ENCODE data around the gene CYP4B1.
"Not testable (repeated sequence)": the region's sequence is repeated elsewhere in the genome, so short reads cannot be mapped to it uniquely, and the experiment has no call there.

The CYP4B1 gene

DNA sequence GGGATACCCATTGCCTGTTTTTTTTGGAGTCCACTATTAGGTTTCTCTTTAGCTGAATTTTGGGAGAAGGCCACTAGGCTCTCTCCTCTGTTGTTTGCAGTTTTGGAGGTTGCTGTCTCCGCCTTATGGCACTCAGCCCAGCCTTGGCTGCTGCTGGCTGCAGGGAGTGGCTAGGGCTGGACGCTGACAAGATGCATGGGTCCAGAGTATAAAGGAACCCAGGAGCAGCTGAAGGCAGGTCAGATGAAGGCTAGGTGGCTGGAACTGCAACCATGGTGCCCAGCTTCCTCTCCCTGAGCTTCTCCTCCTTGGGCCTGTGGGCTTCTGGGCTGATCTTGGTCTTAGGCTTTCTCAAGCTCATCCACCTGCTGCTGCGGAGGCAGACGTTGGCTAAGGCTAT is at the start of gene CYP4B1:
TSS of gene CYP4B1 (plus strand) at position 237 of the 400 bp plus-strand sequence. CDS start at position 273, 36 bp downstream.
- TF ChIP-seq, protein P1, sequence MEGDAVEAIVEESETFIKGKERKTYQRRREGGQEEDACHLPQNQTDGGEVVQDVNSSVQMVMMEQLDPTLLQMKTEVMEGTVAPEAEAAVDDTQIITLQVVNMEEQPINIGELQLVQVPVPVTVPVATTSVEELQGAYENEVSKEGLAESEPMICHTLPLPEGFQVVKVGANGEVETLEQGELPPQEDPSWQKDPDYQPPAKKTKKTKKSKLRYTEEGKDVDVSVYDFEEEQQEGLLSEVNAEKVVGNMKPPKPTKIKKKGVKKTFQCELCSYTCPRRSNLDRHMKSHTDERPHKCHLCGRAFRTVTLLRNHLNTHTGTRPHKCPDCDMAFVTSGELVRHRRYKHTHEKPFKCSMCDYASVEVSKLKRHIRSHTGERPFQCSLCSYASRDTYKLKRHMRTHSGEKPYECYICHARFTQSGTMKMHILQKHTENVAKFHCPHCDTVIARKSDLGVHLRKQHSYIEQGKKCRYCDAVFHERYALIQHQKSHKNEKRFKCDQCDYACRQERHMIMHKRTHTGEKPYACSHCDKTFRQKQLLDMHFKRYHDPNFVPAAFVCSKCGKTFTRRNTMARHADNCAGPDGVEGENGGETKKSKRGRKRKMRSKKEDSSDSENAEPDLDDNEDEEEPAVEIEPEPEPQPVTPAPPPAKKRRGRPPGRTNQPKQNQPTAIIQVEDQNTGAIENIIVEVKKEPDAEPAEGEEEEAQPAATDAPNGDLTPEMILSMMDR (conservative IDR thresholded peaks at IDR 0.05; ENCODE audit: low read length) = no peak
- H3K4me3 ChIP-seq (ENCODE audit: low read length) = no peak within 1 kb of the TSS
- DNase-seq (ENCODE audit: low read depth) = no peak

DNA sequence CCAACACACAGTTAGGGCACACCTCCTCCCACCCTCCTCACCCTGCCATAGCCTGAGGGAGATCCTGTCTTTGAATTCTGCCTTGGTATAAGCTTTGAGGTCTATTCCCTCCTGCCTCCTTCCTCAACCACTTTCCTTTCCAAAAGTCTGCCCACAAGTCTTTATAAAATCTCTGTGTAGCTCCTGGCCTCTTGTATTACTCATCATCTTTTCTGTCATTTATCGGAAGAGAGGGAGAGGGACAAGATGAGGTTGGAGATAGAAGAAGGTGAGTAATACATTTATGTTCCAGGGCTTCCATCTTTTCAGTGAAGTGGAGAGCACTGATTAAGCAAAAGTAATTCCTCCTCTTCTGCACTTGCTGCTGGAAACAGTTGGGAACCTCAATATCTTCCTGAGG is 49.4 kb upstream of the CYP4B1 start:
- DNase-seq (ENCODE audit: low read depth) = no peak
- TF ChIP-seq, protein P1 (conservative IDR thresholded peaks at IDR 0.05; ENCODE audit: low read length) = no peak
- H3K4me3 ChIP-seq (ENCODE audit: low read length) = no peak overlapping the region

DNA sequence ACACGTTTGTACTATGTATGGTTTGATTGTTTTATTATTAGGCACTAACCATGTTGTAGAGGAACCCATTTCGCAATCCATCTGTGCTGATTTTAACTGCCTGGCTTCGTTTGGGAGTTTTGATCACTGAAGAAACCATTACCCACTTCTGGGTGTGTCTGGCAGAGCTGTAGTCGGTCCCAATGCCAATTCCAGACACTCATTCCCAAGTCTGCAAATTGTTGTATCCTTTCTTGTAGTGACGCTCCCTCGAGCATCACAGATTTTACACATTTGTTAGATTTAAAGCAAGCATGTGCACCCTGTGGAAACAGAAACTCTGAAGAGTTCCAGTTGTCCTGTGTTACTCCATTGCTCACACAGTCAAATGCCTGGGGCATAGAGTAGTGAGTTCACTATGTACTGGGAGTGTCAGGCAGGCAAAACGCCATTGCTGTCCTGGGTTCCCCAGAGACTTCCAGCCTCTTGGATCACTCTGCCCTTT is 48.9 kb upstream of the CYP4B1 start:
- DNase-seq (ENCODE audit: low read depth) = no peak
- H3K4me3 ChIP-seq (ENCODE audit: low read length) = no peak overlapping the region
- TF ChIP-seq, protein P1 (conservative IDR thresholded peaks at IDR 0.05; ENCODE audit: low read length) = no peak

DNA sequence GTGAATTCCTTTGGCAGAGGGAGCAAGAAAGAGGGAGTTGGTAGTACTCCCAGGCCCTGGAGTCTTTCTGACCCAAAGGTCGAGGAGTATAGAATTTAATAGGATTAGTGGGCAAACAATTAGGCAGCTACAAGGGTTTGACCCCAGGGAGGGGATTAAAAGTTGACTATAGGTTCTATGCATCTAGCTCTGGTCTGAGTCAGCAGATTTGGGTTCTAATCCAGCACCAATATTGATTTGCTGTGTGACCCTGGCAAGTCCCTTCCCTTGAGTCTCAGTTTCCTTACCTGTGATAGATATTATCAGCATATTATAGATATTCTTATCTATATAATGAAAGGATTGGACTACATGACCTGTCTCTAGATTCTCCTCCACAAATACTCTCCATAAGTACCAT is 44.9 kb upstream of the CYP4B1 start:
- H3K4me3 ChIP-seq (ENCODE audit: low read length) = no peak overlapping the region
- TF ChIP-seq, protein P1 (conservative IDR thresholded peaks at IDR 0.05; ENCODE audit: low read length) = no peak
- no peak for DNase-seq (ENCODE audit: low read depth)

DNA sequence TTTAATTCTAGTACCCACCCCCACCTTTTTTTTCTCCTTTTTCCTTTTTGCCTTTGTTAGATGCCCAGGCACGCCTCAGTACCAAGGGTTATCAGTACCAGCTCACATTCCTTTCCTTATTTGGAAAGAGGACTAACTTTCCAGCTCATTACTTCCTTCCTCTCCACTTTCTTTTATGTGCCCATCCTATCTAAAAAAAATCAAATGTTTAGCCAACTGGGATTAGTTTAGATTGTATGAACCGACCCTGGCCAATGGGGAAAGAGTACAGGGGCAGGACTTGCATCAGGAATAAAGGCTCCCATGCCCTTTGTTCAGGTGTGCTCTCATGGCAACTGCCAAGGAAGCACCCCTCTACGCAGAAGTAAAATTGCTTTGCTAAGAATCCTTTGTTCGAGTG is 44.1 kb upstream of the CYP4B1 start:
- H3K4me3 ChIP-seq (ENCODE audit: low read length); DNase-seq (ENCODE audit: low read depth): not testable (repeated sequence)

DNA sequence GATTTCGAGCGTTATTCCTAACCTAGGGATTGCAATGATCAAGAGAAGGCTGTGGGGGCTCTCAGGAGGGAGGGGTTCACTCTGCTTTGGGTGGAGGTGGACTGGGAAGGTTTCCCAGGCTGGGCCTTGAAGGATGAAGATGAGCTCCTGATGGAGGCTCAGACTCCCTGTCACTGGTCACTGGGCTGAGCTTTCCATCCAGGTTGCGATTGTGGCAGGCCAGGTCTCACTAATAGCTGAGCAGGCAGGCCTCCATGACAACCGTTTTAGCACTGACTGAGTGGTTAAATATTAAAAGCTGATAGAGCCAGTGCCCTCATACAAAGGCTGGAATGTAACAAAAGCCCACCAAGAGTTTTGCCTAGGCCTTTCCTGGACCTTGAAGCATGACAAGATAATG is 43.7 kb upstream of the CYP4B1 start:
- H3K4me3 ChIP-seq (ENCODE audit: low read length) = no peak overlapping the region
- TF ChIP-seq, protein P1 (conservative IDR thresholded peaks at IDR 0.05; ENCODE audit: low read length) = no peak
- DNase-seq (ENCODE audit: low read depth) = no peak

DNA sequence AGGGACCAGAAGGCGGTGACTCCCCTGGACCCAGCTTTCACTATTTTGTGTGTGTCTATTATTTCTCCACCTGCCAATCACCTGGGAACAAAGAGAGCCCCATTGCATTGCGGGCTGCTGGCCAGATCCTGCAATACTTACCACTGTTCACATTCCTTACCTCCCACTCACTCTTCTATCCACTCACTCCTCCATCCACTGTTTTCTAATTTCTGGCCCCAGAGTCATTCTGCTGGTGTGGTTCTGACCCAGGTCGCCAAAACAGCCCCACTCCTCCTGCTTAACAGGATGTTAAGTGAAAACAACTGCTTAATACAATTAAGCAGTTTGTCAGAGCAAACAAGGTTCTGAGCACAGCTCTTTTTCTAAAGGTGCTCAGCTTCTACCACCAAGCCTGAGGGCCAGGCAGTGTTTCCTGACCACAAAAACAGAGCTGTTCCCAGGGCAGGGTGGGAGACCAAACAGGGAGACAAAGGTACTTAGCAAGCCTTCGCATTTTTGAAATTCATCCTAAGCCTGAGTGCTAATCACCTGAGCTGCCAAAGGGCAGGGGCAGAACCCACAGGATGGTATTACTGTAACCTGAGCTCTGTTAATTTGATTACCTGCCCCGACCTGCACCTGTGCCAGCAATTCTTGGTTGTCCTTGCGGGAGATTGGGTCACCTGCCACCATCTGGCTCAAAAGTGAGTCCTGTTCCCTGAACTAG is 41.4 kb upstream of the CYP4B1 start:
- DNase-seq (ENCODE audit: low read depth) = no peak
- H3K4me3 ChIP-seq (ENCODE audit: low read length) = no peak overlapping the region
- TF ChIP-seq, protein P1 (conservative IDR thresholded peaks at IDR 0.05; ENCODE audit: low read length) = no peak
